Measurements from ENCODE around the gene EFCC1. TPM values are rescaled to one million over a fixed set of nuclear protein-coding genes. Genes with fewer than 3 reads are reported as not detected.
"Not testable (repeated sequence)": the region's sequence is repeated elsewhere in the genome, so short reads cannot be mapped to it uniquely, and the experiment has no call there.

Gene EFCC1
- total RNA-seq, 1 experiment from 2014 or later = 0.08 TPM

DNA sequence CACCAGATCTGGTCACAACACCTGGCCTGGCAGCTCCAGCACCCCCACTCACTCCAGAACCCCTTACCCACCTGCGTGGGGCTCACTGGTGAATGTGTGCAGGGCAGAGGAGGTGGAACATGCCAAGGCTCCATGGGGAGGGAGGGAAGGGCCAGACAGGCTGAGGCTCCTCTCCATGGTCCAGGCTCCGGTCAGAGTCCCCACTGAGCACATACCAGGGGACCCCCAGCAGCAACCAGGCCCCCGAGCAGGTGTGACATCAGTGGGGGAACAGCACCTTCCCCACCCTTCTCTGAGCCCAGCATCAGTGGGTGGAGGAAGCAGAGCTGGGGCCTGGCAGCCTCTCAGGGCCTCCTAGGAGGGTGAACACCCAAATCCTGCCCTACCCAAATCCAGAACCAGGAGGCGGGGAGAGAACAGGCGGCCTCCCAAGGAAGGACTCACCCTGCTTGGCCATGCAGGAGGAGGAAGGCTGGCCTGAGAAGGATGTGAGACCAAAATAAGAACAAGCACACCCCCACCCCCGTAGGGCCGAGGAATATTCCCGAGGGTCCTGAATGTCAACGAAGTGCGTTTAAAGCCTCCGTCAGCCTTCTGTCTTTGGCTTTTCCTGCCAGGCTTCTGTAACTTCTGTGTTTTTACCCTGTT lies 58.3 kb downstream of the EFCC1 start:
- no peaks in the 10 kb centered on the region for H3K9me3 ChIP-seq (replicated peaks)
- H3K27me3 ChIP-seq = peaks cover 7% of the 10 kb centered on the region; the same call in 1 of the 2 replicates
- no peak for DNase-seq

DNA sequence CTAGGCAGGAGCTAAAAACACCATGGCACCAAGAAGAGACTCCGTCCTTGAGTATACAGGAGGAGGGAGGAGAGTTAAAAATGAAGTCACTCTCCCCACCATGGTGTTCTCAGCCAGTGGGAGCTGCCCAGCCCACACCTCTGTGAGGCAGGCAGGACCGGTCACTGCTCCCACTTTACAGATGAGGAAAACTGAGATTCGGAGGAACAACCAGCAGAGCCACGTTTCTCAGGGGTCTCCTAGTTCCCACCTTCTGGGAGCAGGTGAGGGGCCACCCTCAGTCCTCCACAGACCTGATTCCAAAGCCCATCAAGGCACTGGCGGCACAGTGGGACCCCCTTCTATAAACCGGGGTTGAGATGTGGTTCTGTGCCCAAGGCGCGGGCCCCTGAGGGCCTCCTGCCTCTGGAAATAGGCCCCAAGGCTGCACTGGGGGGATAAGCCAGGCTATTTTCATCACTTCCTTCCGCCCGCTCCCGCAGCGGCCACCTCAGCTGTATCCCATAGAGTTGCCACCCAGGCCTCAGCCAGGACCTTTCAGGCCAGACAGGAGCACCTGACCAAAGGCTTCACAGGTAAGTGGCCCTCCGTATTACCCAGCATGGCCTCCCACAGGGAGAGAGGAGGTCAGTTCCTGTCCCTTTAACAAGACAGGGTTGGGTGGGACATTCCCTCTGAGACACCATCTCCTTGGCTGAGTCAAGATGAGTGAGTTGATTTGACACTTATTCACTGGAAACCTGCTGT lies 59.3 kb downstream of the EFCC1 start, which contains the start of gene GP9:
Gene GP9 (plus strand): TSS at position 504 of the 747 bp plus-strand sequence. CDS start 961 bp downstream, outside the sequence.
- H3K4me1 ChIP-seq = no peaks in the 10 kb centered on the region
- no peak within 1 kb of the TSS for H3K4me3 ChIP-seq
- no peak within 1 kb of the TSS for H3K27ac ChIP-seq
- no peaks in the 10 kb centered on the region for H3K9me3 ChIP-seq (replicated peaks)
- DNase-seq = no peak
- H3K27me3 ChIP-seq = peaks cover 7% of the 10 kb centered on the region; the same call in 1 of the 2 replicates
- H3K36me3 ChIP-seq = no peaks in the 10 kb centered on the region

More for the DNA sequence above, 58.3 kb downstream of the EFCC1 start:
- H3K27ac ChIP-seq = no peak overlapping the region
- H3K4me3 ChIP-seq = no peak overlapping the region
- H3K4me1 ChIP-seq = no peaks in the 10 kb centered on the region
- H3K36me3 ChIP-seq = no peaks in the 10 kb centered on the region

DNA sequence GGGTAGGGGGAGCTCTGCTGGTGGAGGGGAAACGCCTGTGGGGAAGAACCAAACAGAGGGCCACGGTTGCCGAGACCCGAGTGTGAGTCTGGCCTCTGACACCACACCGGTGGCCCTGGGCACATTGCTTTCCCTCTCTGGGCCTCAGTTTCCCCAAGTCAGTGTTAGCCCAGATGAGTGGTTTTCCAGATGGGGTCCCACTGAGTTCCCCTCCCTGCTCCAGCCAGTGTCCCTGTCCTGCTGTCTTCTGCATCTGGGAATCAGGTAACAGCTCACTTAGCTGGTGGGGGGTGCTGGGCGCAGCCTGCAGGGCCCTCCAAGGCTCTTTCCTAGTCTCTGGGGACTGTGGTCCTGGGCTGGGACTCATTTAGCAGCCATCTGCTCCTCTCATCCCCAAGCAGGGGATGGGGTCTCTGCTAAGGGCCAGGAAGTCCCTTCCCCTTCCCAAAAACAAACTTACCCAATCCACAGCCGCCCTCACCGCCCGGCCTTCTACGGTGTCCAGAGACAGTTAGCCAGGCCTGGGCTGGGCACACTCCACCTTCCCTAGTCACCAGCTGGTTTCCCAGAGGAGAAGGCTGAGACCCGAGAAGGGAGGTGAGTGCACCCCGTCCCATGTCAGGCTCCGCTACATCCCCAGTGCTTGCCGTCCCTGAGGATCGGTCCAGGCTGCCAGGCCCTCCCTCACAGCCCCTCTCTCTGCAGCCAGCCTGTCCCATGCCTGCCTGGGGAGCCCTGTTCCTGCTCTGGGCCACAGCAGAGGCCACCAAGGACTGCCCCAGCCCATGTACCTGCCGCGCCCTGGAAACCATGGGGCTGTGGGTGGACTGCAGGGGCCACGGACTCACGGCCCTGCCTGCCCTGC lies 60.2 kb downstream of the EFCC1 start:
- H3K4me1 ChIP-seq = no peaks in the 10 kb centered on the region
- H3K4me3 ChIP-seq = no peak overlapping the region
- H3K9me3 ChIP-seq (replicated peaks) = no peaks in the 10 kb centered on the region
- no peaks in the 10 kb centered on the region for H3K36me3 ChIP-seq
- peaks cover 7% of the 10 kb centered on the region; the same call in 1 of the 2 replicates for H3K27me3 ChIP-seq
- no peak overlapping the region for H3K27ac ChIP-seq
- no peak for DNase-seq

DNA sequence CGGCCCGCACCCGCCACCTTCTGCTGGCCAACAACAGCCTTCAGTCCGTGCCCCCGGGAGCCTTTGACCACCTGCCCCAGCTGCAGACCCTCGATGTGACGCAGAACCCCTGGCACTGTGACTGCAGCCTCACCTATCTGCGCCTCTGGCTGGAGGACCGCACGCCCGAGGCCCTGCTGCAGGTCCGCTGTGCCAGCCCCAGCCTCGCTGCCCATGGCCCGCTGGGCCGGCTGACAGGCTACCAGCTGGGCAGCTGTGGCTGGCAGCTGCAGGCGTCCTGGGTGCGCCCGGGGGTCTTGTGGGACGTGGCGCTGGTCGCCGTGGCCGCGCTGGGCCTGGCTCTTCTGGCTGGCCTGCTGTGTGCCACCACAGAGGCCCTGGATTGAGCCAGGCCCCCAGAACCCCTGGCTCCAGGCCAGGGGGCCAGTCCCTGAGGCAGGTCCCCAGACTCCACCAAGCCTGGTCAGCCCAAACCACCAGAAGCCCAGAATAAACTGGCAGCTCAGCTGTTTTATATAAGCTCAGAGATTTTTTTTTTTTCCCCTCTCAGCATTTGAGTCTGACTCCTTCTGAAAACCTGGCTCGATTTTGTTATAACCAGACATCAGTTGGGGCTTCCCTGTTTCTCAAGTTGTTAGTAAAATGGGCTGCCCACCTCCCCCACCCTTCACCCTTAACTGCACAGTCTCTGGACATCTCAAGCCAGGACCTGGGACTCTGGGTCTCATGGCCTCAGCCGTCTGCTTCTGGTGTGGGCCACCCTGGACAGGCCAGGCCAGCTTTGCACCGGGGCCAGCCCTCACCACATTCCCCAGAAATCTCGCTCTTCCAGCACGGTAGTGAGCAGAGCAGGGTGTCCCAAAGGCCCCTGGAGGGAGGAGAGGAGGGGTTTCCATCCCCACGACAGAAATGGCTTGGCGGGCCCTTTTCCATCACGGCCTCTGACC lies 61.1 kb downstream of the EFCC1 start:
- H3K27me3 ChIP-seq = peaks cover 7% of the 10 kb centered on the region; the same call in 1 of the 2 replicates
- H3K9me3 ChIP-seq (replicated peaks) = no peaks in the 10 kb centered on the region
- no peak overlapping the region for H3K27ac ChIP-seq
- no peaks in the 10 kb centered on the region for H3K4me1 ChIP-seq
- H3K4me3 ChIP-seq = no peak overlapping the region
- H3K36me3 ChIP-seq = no peaks in the 10 kb centered on the region
- DNase-seq = no peak

DNA sequence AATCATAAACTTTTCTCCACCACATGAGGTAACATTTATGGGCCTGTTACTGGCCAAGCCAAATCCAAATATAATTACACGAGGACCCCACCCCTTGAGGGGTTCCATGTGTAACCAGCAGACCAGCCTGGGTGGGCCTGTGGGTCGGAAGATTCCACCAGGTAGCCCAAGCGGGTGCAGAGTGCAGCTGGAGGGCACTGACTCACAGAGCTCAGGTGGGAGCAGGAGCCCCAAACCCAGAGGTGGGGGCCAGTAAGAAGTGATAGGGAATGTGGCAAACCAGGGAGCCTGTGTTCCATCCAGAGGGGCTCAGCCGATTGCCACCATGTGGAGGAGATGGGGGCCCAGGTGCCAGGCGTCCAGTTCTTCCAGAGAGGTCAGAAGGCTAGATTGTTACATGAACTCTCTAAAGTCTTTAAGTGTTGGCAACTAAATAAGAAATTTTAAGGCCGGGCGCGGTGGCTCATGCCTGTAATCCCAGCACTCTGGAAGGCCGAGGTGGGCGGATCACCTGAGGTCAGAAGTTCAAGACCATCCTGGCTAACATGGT lies 62.1 kb downstream of the EFCC1 start:
- Histone ChIP-seq H3K4me1 (no peaks in the 10 kb centered on the region), H3K4me3 (no peak overlapping the region), H3K27me3 (peaks cover 7% of the 10 kb centered on the region; the same call in 1 of the 2 replicates), H3K27ac (no peak overlapping the region), H3K36me3 (no peaks in the 10 kb centered on the region), H3K9me3 (replicated peaks) (no peaks in the 10 kb centered on the region)
- no peak for DNase-seq

- Histone ChIP-seq H3K36me3 (no peaks in the 10 kb centered on the region), H3K27me3 (peaks cover 7% of the 10 kb centered on the region; the same call in 1 of the 2 replicates), H3K9me3 (replicated peaks) (no peaks in the 10 kb centered on the region), H3K4me1 (no peaks in the 10 kb centered on the region), H3K27ac (no peak overlapping the region), H3K4me3 (no peak overlapping the region)
- no peak for DNase-seq
These were observed 62.9 kb downstream of the EFCC1 start for GRCh38 chr3:129063841-129064482.

DNA sequence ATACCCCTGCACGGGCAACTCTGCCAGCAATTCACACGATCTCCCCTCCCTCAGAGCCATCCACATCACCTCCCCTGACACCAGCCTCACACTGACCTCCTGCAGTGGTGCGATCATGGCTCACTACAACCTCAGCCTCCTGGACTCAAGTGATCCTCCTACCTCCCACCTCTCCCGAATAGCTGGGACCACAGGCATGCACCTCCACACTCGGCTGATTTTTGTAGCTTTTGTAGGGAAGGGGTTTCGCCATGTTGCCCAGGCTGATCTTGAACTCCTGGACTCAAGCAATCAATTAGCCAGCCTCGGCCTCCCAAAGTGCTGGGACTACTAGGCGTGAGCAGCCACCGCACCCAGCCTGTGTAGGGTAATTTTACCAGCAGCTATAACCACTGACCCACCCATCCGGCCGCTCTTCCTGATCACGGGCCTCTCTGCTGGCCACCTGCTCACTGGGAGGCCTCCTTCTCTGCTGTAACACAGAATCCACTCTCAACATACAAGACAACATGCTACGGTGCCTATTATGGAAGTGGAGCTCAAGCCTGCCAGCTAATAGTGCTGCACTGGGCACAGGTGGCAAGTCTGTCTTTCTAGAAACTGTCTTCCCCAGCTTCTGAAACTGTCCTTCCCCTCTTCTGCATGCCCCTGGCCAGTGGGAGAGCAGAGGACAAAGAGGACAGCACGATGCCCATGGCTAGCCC lies 64.1 kb downstream of the EFCC1 start:
- no peaks in the 10 kb centered on the region for H3K36me3 ChIP-seq
- no peak for DNase-seq
- no peak overlapping the region for H3K27ac ChIP-seq
- H3K27me3 ChIP-seq = no peaks in the 10 kb centered on the region; the same call in 1 of the 2 replicates
- no peaks in the 10 kb centered on the region for H3K4me1 ChIP-seq
- H3K9me3 ChIP-seq (replicated peaks) = no peaks in the 10 kb centered on the region
- H3K4me3 ChIP-seq = no peak overlapping the region

GRCh38 chr3:129065720-129066073 lies 64.6 kb downstream of the EFCC1 start:
- Histone ChIP-seq H3K27ac (no peak overlapping the region), H3K36me3 (no peaks in the 10 kb centered on the region), H3K9me3 (replicated peaks) (no peaks in the 10 kb centered on the region), H3K27me3 (no peaks in the 10 kb centered on the region), H3K4me3 (no peak overlapping the region), H3K4me1 (no peaks in the 10 kb centered on the region)
- no peak for DNase-seq

GRCh38 chr3:129067719-129068118 lies 66.6 kb downstream of the EFCC1 start:
- not testable (repeated sequence) for DNase-seq; H3K27me3 ChIP-seq; H3K4me3 ChIP-seq; H3K27ac ChIP-seq; H3K36me3 ChIP-seq; H3K4me1 ChIP-seq; H3K9me3 ChIP-seq (replicated peaks)

GRCh38 chr3:129068291-129068886 lies 67.3 kb downstream of the EFCC1 start:
- no peak overlapping the region for H3K4me3 ChIP-seq
- DNase-seq = no peak

DNA sequence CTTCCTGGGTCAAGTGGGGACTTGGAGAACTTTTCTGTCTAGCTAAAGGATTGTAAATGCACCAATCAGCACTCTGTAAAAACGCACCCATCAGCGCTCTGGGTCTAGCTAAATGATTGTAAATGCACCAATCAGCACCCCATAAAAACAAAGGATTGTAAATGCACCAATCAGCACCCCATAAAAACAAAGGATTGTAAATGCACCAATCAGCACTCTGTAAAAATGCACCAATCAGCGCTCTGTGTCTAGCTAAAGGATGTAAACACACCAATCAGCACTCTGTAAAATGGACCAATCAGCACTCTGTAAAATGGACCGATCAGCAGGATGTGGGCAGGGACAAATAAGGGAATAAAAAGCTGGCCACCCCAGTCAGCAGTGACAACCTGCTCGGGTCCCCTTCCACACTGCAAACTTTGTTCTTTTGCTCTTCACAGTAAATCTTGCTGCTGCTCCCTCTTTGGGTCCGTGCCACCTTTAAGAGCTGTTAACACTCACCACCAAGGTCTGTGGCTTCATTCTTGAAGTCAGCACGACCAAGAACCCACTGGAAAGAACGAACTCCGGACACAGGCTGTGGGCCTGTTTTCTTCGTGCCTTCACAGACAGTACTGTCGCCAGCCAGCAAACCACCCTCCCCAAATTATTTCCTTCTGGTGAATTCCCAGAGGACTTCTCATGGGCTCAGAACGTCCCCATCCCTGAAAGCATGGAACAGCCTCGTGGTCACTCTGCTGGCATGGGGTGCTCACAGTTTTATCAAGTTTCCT lies 68.4 kb downstream of the EFCC1 start:
- H3K36me3 ChIP-seq, DNase-seq, H3K27ac ChIP-seq: not testable (repeated sequence)

More at GRCh38 chr3:129068291-129068886, 67.3 kb downstream of the EFCC1 start:
- Histone ChIP-seq H3K4me1 (no peaks in the 10 kb centered on the region), H3K27me3 (no peaks in the 10 kb centered on the region), H3K36me3 (no peaks in the 10 kb centered on the region), H3K9me3 (replicated peaks) (no peaks in the 10 kb centered on the region), H3K27ac (no peak overlapping the region)

More for the DNA sequence above, 68.4 kb downstream of the EFCC1 start:
- H3K4me3 ChIP-seq; H3K27me3 ChIP-seq; H3K9me3 ChIP-seq (replicated peaks); H3K4me1 ChIP-seq: not testable (repeated sequence)
